Measurements from ENCODE around the gene PLEKHO2.

Gene PLEKHO2

DNA sequence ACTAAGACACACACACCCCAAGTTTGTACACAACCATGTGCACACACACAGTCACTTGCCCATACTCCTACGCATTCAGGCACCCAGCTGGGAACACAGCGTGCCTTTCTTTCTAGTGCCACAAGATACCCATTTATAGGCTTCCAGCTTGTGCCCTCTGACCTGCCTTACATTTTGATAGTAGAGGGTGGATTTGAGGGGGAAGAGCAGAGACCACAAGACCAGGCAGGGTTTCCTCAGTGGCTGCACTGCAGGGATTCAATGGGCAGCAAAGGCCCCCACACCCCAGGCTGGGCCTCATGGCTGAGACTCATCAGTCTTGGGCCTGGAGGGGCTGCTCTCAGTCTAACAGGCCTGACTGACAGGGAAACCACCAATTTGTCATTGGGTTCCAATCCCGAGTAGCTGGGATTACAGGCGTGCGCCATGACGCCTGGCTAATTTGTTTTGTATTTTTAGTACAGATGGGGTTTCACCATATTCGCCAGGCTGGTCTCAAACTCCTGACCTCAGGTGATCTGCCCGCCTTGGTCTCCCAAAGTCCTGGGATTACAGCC, 51.2 kb downstream of the PLEKHO2 start:
- DNase-seq (ENCODE audit: low spot score), result no peak

DNA sequence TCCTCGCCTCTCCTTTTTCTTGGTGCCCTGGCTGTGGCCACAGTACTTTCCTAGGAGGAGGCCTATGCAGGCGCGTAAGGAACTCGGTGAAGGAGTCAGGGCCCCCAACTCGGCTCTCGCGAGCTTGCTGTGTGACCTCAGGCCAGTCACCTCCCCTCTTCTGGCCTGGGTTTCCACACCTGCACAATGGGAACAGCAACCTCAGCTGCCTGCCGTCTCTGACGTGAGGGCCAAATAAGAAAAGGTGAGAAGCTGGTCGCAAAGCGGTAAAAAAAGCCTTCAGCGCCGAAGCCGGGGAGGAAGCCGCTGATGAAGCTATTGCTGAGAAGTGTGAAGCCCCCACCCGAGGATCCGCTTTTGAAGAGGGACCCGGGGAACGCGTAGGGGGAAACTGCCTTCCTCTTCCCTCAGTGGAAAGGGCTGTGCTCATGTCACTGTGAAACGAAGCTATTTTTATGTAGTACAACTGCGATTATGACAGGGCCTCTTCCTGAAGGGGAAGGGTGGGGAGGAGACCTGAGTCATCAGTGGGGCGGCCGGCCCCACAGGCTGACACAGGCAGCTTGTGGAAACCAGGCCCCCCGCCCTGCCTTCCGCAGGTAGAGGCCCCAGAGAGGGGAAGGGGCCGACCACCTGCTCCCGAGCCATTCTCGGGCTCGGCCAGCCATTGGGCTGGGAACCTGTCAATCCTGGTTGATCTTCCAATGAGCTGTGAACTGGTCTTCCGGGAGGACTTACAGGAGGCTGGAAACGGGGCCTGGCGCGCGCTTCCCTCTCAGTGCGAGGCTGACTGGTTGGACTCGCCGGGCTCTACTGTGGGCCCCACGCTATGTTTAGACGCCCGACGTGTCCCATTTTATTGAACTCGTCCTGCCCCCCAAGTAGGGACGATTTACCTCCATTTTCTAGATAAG, 52.0 kb downstream of the PLEKHO2 start:
- DNase-seq (ENCODE audit: low spot score), result peak; percentile 87

DNA sequence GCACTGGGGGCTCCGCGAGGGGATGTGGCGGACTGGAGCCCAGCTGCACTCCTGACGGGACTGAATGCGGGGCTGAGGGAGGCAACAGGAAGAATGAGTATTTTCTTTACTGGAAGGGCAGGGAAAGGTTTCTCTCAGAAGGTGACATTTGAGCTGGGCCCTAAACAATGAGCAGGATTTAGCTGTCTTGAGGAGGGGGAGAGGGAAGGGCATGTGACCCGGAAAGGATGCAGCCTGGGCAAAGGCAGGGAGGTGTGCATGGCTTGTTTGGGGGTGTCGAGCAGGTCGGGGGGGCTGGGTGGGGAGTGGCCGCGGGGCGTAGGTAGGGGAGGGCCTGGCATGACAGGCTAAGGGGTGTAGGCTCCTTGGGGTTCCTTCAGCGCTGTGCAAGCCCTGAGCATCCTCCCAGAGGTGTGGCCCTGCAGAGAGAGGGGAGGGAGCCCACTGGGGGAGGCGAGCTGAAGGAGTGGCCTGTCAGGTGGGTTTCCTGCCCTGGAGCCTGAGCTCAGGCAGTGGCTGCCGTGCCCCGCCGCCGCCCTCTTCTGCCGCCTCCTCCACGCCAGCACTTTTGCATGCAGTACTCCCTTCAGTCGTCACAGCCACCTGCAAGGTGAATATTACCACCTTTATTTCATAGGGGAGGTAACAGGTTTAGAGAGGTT, 52.8 kb downstream of the PLEKHO2 start:
- DNase-seq (ENCODE audit: low spot score), result no peak

DNA sequence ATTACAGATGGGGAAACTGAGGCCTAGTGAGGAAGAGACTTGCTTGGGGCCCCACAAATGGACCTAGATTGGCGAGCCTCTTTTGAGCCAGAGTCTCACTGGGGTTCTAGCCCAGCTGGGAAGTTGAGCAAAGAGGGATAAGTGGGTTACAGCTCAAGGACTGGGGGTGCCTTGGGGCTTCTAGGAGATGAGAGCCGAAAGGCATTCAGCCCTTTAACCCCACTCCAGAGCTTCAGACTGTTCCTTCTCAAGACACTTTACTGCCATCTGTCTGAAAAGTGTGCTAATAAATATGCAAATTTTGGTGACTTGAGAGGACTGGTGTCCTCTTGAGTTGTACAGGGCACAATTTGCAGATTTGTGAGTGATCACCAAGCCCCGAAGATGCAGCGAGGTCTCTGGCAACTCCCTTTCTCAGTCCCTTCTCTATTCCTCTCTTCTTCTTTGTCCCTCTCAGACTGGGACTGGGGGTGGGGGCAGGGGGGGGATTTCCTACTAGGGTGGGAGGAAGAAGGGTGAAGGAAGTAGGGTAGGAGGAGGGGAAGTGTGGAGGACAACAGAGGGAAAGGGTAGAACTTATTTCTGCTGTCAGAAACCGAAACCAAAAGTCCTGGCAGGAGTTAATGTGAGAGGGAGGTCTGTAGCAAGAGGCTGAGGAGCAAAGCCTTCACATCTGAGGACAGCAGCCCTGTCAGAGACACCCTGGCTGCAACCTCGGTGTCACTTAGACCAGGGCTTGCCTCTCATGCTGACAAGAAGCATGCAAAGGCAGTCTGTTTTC, 53.8 kb downstream of the PLEKHO2 start:
- peak; percentile 43 for DNase-seq (ENCODE audit: low spot score)

DNA sequence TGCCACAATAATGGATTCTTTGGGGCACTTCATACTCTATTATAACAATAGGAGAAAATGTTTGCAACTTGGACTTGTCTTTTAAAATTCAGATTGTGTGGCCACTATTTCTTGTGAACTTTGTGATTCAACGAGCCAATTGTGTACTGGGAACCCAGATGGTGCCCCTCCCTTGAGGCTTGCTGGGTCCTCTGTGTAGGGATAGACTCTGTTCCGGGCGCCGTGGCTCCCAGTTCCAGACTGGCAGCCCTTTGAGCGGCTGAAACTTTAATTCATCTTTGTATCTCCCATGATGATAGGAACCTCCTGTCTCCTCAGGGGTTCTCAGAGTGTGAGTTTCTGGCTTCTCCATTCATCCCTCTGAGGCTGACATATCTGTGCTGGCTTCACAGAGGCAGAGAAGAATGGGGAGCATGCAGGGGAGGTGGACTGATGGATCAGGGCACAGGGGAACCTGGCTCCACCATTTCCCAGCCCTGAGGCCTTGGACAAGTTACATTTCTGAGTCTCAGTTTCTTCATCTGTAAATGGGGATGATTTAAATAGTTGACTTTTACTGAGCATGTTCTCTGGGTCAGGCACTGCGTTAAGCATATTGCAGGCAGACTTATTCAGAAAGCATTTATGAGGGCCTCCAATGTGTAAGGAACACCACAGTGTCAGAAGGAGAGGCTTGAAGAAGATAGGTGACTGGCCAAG, 54.8 kb downstream of the PLEKHO2 start:
- no peak for DNase-seq (ENCODE audit: low spot score)

DNA sequence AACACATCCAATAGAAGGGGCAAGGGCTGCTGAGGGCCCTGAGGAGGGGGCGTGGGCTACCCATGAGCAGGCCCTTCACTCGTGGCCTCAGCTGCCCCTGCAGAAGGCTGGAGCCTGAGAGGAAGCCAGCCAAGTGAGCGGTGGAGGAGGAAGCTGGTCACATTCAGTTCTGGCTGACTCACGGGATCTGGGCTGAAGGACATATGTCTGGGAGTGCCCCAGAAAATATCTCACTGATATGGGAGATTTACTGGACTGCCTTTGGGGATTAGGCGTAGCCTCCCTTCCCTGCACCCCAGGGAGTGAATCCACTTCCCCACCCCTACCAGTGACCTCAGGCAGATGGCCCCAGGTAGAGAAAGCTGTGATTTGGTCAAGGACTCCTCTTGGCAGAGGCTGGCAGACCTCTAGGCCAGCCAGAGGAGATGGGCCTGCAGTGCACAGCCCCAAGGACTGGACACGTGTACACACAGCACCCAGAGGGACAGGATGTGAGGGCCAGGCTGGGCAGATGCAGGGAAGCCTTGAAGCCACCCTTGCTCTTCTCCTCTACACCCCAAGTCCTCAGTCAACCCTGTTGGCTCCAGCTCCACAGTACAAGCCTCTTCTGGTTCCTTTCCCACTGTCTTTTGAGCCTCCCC, 55.8 kb downstream of the PLEKHO2 start:
- DNase-seq (ENCODE audit: low spot score), result peak; percentile 84

DNA sequence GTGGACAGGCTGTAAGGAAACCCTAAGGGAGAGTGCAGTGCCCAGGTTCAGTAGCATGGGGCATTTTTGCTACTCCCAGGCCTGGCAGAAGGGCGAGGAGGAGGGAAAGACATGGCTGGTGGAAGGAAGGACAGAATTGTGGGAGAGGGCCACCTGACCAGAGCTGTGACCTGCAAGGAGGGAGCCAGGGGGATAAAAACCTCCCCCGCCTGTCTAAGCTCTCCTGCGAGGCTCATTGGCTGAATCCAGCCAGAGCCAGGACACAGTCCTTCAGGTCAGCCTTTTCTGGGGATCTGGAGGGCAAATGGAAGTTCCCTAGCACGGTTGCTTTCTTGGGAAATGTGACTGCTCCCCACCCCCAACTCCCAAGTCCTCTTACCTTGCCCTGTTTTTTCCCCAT, 56.7 kb downstream of the PLEKHO2 start:
- DNase-seq (ENCODE audit: low spot score), result no peak

DNA sequence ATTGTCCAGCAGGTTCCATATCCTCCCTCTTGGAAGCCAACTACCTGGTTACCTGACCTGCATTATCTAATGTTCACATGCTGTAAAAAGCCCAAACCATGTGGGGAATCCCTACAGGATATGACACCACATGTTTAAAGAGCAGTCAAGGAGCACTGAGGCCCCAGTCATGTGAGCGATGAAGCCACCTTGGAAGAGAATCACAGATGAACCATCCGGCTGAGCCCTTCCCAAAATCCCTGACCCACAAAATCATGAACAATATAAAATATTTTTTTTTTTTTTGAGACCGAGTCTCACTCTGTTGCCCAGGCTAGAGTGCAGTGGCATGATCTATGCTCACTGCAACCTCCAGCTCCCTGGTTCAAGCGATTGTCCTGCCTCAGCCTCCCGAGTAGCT, 59.4 kb downstream of the PLEKHO2 start:
- DNase-seq (ENCODE audit: low spot score), result no peak

DNA sequence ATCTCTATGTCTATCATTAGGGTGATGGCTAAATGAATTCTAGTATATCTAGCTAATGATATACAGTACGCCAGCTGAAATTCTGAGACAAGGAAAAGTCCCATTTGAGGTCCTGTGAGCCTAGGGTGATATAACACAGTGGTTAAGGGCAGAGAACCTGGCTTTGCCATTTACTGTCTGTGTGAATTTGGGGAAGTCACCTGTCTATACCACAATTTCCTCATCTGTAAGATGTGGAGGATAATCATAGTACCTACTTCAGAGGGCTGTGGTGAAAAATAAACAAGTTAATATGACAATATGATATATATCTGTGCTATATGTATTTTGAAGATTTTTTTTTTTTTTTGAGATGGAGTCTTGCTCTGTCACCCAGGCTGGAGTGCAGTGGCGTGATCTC, 60.2 kb downstream of the PLEKHO2 start:
- DNase-seq (ENCODE audit: low spot score), result no peak

DNA sequence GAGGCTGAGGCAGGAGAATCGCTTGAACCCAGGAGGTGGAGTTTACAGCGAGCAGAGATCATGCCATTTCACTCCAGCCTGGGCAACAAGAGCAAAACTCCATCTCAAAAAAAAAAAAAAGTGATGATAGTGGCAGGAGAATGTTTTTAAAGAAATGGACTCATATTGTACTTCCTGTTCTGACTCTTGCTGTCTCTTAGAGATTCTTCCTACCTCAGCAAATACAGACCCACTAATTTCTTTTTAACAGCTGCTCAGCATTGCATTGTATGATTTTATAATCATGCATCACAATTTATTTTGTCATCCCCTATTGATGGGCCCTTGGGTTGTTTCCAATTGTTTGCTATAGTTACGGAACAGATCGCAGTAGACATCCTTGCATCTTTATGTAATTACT, 61.1 kb downstream of the PLEKHO2 start:
- DNase-seq (ENCODE audit: low spot score), result no peak

DNA sequence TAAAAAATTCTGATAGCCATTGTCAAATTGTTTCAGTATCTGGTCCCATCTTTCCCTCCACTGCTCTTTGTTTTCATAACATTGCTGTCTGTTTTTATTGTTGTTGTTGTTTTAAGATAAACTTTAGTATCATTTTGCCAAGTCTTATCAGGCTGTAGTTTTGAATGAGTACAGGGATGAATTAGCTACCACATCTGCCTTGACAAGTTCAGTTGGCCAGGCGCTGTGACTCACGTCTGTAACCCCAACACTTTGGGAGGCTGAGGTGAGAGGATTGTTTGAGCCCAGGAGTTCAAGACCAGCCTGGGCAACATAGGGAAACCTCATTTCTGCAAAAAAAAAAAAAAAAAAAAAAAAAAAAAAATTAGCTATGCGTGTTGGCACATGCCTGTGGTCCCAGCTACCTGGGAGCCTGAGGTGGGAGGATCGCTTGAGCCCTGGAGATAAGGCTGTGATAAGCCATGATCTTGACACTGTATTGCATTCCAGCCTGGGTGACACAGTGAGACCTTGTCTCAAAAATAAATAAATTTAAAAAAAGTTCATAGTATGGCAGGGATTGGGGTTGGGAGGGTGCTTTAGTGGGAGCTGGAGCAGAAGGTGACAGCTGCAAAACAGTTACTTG, 61.7 kb downstream of the PLEKHO2 start:
- no peak for DNase-seq (ENCODE audit: low spot score)

DNA sequence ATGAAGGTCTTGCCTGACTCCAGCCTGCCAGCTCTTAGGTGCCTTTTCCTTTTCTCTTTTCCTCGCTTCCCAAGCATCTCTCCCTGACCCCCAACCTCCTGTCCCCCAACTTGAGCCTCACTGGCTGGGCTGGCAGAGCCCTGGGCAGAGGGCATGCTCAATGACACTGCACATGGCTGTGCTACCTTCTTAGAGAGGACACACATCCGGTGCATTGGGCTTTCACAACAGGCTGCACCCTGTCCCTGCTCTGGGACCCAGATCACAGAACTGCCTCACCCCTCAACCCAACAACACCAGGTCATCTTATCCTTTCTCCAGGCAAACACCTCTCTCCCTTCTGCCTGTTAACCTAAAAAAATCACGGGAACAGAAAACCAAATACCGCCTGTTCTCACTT, 62.5 kb downstream of the PLEKHO2 start:
- no peak for DNase-seq (ENCODE audit: low spot score)

DNA sequence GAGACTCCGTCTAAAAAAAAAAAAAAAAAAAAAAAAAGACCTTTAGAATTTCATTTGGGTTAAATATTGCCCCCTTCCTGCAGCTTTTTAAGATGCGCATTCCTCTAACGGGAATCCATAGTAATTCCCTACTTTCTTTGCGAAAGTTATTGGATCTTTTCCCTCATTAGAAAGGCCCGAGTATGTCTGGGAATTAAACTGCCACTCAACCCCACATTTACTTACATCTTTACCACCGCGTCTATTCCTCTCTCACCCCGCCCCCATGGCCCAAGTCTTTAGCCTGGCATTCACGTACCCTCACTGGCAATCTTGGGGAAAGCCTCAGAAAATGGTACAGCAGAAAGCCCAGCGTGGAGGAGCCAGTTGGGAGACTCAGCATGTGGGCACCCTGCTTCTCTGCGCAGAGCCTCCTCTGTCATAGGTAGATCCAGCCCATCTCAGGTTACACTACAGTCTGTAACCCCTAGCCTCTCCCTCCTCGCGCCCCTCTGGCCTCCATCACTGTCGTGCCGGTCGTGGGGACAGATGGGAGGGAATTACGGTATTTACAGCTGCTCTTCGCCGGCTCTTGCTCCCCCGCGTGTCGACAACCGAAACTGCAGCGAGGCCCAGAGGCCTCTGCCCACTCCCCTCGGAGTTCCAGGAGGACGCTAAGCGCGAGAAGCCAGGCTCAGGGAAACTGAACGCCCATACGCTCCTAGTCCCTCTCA, 63.6 kb downstream of the PLEKHO2 start:
- peak; percentile 91 for DNase-seq (ENCODE audit: low spot score)

DNA sequence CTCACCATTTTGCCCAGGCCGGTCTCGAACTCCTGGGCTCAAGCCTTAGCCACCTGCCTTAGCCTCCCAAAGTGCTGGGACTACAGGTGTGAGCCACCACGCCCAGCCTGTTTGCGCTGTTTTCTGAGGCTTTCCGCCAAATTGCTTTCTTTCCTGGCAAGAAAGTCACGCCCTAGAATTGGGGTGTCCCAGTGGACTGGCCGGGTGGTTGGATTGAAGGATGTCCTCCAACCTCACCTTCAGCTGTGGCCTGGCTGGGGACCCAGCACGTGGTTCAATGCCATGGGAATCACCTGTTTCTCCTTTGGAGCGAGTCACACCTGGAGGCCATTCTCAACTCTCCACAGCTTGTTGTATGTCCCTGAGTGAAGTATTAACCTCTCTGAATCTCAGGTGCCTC, 64.2 kb downstream of the PLEKHO2 start:
- DNase-seq (ENCODE audit: low spot score), result no peak

DNA sequence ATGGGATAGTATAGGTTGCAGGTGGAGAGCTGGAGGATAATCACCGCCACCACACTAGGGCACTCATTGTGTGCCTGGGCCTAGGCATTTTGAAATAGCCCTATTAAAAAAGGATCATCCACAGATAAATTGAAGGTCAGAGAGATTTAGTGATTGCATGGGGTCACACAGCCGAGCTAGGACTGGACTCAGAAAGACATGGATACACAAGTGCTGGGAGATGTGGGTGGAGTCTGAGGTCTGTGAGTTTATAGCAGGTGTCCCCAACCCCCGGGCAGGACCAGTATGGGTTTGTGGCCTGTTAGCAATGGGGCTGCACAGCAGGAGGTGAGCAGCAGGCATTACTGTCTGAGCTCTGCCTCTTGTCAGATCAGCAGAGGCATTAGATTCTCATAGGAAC, 64.7 kb downstream of the PLEKHO2 start:
- no peak for DNase-seq (ENCODE audit: low spot score)

DNA sequence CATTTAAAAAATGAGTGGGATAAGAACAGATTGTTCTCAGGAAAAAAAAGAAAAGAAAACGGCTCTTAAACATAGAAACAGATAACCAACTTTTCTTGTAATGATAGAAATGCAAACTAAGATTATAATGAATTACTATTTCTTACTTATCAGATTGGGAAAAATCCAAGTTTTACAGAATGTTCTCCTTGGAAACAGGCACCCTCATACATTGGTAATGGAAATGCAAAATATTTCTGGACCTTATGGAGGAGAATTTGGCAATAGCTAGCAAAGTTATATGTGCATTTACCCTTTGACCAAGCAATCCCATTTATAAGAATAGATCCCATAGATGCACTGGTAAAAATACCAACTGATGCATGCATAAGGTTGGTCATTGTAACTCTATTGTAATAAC, 66.3 kb downstream of the PLEKHO2 start:
- no peak for DNase-seq (ENCODE audit: low spot score)

DNA sequence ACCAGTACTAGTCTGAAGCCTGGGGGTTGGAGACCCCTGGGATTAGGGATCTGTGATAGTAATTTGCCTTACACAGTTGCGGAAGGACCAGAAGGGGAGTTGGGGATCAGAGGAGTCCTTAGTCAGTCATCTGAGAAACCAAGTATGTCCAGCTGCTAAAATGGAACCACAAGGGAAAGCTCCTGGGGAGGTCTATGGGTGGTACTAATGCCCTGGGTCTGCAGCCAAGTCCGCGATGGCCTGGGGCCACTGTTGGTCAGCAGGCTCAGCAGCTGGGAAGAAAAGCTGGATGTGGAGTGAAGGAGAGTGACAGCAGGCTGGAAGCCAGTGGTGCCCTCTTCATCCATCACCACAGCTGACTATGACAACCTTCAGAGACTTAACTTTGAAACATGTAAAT, 67.8 kb downstream of the PLEKHO2 start:
- no peak for DNase-seq (ENCODE audit: low spot score)

DNA sequence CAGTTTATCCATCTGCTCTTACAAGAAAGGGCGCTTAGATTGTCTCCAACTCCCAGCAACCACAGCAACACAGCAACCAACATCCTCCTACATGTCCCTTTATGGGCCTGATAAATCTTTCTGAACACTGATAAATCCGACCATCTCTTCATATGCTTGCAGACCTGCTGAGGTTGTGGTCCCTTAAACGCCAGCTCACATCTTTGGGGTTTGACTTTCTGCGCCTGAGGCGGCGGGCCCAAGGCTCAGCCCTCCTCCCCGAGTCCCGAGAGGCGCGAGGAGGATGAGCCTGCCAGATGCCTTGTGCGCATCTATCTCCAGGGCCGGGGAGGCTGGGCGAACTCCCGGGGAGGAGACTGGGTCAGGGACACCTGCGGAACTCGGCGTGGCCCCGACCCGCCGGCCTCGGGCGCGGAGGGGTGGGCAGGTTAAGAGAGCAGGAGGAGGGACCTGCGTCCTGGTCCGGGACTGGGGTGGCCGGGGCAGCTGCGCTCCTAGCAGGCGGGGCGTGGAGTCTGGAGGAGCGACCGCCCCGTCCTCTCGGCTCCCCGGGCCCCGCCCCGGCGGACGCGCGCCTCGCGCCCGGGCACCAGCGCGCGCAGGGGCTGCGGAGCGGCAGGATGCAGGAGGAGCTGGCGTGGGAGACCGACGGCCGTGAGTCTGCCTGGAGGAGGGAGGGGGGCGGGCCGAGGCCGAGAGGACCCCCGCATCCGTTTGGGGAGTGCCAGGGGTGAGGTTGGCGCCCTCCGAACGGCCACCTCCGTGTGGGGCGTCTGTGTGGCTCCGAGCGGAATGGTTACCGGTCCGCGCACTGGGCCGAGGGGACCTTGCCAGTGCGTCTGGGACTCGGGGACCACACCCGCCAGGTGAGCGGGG, 69.8 kb downstream of the PLEKHO2 start, which contains the start of gene ANKDD1A:
Gene ANKDD1A (plus strand): TSS at position 592 of the 876 bp plus-strand sequence. CDS start 29 bp downstream, at position 621.
- peak; percentile 94 for DNase-seq (ENCODE audit: low spot score)
